ENCODE data around the gene IDI2.

DNA sequence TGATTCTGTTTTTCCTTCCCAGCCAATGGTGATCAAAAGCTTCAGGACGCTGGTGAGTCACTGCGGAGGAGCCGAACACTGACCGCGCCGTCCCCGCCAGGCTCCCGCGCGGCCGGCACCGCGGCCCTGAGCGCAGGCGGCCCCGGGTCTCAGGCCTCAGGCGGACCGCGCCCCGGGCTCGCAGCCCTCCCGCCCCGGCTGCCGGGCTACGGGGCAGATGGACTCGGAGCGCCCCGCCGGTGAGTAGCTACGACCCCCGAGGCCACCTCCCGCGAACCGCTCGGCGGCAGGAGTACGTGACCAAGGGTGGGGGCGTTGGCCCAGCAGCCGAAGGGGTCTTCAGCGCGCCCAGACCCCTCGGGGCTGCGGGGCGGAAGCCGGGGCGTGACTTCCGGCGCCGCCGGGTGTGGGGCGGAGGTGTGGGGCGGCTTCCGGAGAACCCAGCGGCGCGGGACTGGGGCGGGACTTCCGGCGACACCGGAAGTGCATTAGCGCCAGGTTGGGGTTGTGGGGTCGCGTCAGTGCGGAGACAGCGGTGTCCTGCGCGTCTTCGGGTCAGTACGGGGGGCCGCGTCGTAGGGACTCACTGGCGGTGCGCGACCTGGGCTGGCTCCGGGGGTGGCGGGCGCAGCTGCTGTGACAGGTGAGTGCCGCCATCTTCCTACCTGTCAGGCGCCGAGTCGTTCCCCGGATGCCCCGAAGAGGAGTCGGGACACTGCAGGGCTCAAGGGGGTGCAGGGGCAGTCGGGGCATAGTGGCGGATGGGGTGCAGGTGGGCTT is 30.9 kb upstream of the IDI2 start, which contains the start of gene WDR37:
- TF ChIP-seq, protein P1, sequence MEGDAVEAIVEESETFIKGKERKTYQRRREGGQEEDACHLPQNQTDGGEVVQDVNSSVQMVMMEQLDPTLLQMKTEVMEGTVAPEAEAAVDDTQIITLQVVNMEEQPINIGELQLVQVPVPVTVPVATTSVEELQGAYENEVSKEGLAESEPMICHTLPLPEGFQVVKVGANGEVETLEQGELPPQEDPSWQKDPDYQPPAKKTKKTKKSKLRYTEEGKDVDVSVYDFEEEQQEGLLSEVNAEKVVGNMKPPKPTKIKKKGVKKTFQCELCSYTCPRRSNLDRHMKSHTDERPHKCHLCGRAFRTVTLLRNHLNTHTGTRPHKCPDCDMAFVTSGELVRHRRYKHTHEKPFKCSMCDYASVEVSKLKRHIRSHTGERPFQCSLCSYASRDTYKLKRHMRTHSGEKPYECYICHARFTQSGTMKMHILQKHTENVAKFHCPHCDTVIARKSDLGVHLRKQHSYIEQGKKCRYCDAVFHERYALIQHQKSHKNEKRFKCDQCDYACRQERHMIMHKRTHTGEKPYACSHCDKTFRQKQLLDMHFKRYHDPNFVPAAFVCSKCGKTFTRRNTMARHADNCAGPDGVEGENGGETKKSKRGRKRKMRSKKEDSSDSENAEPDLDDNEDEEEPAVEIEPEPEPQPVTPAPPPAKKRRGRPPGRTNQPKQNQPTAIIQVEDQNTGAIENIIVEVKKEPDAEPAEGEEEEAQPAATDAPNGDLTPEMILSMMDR (IDR thresholded peaks at IDR 0.05 in 4 of 5, conservative IDR thresholded peaks at IDR 0.05 in 1 of 5): peak in 1 of 5 experiments; percentile 10
- TF ChIP-seq POLR2A (IDR thresholded peaks at IDR 0.05): peak; percentile 90 to 92
